GM04504 (cell line): Measurements from ENCODE around the gene CIAPIN1.
"Not testable (repeated sequence)": the region's sequence is repeated elsewhere in the genome, so short reads cannot be mapped to it uniquely, and the experiment has no call there.

Experiments
- DNase-seq: peaks from one replicate; pipeline ENCODE4 v3.0.0-alpha.2; 2012; ENCODE audit warnings: low read depth

CIAPIN1 gene

DNA sequence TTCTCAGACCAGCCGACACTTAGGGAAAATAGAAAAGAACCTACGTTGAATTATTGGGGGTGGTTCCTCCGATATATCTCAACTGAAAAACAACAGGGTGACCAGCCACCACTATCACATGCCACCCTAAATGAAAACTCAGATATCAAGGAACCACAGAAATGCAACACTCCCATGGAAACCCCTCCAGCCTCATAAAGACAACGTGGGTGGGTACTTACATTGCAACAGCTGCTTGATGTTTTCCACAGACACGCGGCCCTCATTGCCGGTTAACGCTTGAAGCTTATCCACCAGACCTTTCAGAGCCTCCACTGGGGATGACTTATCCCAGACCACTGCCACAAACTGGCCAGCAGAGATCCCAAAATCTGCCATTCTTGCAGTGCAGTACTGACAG lies 6.6 kb downstream of the CIAPIN1 start:
- DNase-seq: not testable (repeated sequence)

DNA sequence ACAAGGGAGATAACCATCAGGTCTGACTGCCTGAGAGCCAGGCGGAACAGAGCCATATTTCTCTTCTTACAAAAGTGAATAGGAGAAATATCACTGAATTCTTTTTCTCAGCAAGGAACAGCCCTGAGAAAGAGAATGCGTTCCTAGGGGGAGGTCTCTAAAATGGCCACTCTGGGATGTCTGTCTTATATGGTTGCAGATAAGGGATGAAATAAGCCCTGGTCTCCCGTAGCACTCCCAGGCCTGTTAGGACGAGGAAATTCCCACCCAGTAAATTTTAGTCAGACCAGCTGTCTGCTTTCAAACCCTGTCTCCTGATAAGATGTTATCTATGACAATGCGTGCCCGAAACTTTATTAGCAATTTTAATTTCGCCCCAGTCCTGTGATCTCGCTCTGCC lies 7.2 kb downstream of the CIAPIN1 start:
- not testable (repeated sequence) for DNase-seq

DNA sequence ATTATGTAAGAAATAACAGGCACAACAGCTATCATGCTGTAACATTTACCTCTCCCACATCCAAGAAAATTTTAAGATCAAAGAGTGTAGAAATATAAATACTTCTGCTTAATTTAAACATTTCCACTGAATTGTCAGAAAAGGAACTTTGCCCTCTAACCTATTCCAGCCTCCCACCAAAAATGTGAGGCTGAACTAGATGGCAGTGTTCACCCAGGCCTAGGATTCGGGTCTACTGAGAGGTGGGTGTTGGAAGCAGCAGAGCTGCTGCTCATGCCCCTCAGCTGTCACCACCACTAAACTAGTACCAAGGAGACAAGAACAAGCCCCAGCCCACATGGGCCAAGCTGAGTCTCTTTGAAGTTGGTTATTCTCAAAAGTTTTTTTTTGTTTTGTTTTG lies 11.3 kb downstream of the CIAPIN1 start:
- no peak for DNase-seq

DNA sequence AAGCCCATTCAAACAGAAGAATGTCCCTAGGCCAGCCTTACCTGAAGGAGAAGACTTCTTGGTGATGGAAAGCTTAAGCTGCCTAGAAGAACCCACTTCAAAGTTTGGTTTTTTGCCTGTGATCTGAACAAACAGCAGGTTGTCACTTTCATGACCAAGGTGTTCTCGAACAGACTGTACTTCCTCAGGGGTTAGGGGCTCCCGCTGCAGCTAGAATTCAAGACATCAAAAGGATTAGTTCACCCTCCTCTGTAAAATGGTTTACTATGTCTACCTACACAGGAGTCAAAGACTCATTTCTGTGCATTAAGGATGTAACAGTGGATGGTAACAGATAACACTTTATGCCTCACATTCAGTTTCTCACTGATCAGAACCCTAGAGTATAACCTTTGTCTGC lies 13.2 kb downstream of the CIAPIN1 start:
- DNase-seq: no peak

DNA sequence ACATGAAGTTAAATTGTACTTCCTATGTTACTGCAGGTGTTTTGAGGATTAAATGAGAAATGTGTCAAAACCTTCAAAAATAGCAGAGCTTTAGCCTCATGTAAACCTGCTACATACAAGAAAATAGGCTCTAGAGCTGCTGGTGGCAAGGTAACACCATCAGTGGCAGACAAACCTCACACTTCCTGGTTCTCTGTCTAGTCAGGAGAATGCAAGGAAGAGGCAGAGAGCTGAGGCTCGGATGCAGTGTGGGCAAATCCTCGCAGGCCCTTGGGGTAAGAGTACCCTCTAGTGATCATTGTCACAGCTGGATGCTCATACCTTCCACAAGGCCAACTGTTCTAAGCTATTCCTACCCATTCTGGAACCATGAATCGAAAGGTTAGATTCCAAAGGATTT lies 14.2 kb downstream of the CIAPIN1 start:
- DNase-seq: no peak

DNA sequence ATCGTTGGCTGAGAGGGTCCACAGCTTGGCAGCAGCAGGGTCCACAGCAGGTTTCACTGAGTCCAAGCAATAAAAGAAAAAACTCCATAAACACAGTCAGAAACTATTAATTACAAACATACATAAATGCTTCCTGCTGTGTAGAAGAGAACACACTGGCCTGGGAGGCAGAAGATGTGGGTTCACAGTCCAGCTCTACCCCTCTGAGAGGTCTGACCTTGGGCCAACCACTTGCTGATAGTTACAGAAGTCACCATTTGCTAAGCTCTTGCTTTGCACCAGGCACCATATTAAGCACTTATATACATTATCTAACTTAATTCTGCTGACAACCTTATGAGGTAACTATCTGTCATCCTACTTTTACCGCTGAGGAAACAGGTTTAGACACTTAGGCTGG lies 14.7 kb downstream of the CIAPIN1 start:
- no peak for DNase-seq

DNA sequence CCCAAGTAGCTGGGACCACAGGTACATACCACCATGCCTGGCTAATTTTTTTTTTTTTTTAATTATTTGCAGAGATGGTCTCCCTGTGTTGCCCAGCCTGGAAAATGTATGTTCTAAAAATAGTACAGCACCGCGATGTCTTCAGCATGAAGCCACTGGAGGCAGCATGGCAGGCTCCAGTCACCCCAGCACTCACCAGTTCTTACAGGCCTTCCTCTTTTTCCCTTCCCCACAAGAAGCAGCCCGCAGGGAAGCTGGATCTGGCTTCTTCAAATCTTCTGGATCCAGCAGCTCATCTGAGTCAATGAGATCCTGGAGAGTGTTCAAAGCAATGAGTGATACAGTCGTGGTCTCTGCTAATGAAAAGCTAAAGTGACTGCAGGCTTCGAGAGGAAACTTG lies 16.2 kb downstream of the CIAPIN1 start:
- DNase-seq: no peak

DNA sequence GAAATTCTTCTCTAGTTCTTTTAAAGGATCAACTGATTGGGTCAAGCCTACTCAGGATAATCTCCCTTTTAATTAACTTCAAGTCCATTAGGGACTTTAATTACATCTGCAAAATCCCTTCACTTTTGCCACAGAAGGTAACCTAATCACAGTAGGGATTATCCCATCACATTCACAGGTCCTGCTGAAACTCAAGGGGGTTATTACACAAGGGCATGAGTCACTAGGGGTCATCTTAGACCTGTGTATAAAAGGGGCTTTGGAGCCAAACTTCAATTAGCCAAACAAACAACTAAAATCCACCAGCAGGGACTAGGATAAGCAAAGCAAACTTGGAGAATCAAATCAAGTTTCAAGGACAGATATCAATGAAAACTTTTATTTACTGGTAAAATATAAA lies 19.4 kb downstream of the CIAPIN1 start:
- DNase-seq: no peak

DNA sequence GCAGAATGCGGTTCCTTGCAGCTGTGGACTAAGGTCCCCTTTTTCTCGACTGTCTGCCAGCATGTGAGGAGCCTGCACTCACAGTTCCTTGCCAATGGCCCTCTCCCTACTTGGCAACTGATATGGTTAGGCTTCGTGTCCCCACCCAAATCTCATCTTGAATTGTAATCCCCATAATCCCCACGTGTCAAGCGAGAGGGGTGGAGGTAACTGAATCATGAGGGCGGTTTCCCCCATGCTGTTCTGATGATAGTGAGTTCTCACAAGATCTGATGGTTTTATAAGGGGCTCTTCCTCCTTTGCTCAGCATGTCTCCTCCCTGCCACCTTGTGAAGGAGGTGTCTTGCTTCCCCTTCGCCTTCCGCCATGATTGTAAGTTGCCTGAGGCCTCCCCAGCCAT lies 19.9 kb downstream of the CIAPIN1 start:
- no peak for DNase-seq

DNA sequence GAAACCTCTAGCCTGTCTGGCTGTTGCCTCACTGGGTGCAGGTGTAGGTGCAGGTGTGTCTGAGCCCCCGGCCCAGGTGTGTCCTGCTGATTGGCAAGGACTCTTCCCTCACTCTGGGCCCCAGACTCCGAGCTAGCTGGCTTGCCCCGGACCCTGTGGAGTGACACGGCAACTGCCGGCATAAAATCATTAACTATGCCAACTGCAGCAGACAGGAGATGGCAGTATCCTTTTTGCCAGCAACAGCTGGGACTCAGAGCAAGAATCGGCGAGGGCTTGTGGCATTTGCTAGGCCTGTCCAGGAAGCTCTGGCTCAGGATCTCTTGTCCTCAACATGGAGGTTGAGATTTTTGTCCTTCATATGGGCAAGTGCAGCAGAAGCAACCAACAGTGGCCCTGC lies 20.8 kb downstream of the CIAPIN1 start:
- DNase-seq: no peak

DNA sequence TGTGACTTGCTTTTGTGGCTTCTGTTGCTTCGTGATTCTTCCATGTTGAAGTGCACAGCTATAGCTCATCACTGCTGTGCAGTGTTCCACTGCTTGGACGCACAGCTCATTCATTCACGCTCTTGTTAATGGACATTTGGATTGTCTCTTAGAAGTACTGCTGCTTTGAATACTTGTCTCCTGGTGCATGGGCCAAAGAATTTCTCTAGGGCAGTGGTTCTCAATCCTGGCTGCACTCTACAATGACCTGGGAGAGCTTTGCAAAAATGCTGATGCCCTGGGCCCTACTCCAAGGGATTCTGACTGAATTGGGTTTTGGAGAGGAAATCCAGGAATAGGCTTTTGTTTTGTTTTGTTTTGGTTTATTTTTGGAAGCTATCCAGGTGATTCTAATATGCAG lies 22.6 kb downstream of the CIAPIN1 start:
- no peak for DNase-seq

DNA sequence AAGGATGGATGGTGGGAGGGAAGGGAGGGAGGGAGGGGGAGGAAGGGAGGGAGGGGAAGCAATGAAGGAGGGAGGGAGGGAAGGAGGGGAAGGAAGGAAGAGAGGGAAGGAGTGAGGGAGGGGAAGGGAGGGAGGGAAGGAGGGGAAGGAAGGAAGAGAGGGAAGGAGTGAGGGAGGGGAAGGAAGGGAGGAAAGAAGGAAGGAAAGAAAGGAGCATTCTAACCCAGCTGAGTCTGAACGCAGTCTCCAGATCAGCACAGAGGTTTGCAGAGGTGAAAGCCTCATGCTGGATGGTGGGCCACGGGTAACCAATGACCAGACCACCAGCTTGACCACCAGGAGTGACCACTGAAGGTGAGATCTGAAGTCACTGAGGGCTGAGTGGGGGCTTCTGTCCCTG lies 24.0 kb downstream of the CIAPIN1 start:
- DNase-seq: no peak

DNA sequence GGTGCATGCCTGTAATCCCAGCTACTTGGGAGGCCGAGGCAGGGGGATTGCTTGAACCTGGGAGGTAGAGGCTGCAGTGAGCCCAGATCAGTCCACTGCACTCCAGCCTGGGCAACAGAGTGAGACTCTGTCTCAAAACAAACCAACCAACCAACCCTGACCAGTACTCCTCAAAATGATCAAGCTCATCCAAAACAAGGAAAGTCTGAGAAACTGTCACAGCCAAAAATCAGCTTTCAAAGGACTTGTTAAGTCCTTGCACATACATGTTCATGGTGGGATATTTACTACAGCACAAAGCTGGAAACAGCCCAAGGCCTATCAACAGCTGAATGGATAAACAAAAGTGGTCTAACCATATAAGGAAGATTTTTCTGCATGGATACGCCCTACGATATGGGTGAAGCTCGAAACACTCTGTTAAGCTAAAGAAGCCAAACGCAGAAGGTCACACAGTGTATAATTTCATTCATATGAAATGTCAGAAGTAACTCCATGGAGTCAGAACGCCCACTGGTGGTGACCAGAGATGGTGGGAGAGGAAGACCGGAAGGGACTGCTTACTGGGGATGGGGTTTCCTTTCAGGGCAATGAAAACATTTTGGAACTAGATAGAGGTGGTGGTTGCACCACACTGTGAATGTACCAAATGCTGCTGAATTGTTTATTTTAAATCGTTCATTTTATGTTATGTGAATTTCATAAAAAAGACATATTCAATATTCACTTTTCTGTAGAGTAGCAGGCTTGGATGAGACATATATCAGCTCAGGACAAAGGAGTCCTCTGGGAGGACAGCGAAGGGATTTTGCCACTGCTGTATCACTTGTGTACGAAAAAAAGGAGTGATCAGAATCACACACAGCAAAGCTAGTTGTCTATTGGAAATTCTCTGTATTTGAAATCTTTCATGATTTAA lies 24.9 kb downstream of the CIAPIN1 start:
- DNase-seq: peak; percentile 17

DNA sequence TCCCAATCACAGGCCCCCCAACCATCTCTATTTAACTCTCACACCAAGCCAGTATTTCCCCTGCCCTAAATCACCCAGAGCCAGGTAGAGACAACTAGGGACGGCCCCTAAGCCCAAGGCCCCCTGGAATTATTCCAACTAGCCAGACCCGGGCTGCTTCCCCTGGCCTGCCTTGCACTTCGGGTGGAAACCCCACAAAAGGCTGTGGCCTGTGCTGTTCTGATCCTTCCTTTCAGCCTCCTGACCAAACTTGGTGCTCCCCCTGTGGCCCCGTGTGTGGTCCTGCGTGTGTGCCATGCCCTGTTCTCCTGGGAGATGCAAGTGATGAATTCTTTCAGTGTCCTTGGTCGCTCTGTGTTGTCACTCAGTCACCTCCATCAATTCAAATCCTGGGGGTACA lies 27.7 kb downstream of the CIAPIN1 start:
- DNase-seq: no peak

DNA sequence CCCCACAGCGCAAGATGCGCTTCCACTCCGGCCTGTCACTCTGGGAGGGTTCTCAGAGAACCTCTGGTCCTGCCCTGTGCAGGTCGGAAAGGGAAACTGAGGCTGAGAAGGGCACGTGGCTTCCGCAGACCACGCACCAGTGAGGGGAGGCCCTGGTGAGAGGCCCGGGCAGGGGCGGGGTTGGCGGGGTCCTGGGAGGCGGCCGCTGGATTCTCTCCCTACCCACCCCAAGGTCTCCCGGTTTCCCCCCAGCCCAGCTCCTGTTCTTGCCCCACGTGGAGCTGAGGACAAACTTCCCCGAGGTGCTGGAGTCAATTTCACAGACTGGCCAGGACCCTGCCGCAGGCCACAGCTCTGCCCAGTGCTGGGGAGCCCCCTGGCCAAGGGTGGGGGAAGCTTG lies 31.1 kb downstream of the CIAPIN1 start:
- no peak for DNase-seq

DNA sequence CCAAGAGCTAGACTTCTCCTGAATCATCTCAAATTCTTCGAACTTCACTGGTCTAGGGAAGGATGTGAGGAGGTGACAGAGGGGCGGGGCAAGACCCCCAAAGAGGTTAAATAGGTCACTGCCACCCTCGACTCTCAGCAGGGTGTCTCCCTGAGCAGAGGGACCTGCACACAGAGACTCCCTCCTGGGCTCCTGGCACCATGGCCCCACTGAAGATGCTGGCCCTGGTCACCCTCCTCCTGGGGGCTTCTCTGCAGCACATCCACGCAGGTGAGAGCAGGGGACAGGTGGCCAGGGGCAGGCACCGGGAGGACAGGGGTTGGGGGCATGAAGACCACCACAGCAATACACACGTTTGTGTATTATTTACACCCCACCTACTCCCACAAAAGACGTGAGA lies 33.5 kb downstream of the CIAPIN1 start:
- DNase-seq: no peak

DNA sequence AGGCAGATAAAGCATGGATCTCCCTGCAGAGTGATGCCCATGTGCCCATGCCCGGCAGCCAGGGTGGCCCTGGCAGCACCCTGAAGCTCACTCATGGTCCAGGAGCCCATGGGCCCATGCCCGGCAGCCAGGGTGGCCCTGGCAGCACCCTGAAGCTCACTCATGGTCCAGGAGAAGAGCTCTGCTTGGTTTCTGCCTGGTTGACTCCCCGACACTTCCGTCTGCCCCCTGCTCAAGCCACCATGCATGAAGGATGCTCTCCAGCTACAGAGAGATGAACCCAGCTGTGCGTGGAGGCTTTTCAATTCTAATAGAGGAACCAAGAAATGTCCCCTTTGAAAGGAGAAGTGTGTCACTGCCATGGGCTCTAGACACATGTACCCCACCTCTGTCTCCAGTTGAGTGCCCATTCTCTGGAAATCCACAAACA lies 33.9 kb downstream of the CIAPIN1 start:
- no peak for DNase-seq

DNA sequence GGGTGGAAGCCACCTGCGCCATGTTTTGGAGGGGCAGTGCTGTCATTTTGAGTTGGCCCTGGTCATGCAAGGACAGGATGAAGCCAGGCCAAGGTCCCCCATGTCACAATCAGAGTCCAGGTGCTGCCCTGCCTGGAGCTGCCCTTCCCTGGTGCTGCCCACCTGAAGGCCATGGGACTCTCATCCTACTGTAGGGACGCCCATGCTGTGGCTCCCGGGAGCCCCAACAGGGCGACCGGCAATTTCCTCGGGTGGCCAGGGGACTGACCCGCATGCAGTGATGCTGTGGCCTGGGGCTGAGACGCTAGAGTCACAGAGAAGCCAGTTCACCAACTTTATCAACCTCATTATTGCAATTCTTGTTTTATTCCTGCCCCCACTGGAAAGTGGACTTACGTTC lies 34.6 kb downstream of the CIAPIN1 start:
- no peak for DNase-seq

DNA sequence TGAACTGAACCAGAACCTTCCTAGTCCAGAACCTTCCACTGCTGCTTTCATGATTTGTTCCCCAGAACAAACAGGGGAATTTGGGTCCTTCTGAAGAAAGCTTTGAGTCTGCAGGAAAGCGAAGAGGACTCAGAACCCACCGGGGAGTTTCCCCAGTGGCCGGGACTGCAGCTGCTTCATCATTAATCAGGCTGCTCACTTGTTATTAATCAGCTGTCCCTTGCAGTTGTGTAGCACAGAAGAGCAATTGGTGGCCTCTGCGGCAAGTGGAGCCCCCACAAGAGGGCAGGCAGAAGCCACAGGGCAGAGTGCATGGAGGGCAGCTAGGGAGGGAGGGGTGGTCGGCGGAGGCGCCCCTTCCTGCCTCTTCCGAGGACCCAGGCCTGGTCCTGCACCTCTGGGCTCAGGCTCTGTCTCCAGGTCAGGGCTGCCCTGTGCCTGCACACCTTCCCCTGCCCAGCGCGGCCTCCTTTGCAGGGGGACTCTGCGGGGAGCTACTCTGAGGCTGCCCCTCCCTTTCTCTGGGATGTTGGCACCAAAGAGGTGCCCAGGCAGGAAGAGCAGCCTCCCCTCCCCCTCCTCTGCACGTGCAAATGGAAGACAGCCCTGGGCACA lies 35.7 kb downstream of the CIAPIN1 start:
- no peak for DNase-seq

DNA sequence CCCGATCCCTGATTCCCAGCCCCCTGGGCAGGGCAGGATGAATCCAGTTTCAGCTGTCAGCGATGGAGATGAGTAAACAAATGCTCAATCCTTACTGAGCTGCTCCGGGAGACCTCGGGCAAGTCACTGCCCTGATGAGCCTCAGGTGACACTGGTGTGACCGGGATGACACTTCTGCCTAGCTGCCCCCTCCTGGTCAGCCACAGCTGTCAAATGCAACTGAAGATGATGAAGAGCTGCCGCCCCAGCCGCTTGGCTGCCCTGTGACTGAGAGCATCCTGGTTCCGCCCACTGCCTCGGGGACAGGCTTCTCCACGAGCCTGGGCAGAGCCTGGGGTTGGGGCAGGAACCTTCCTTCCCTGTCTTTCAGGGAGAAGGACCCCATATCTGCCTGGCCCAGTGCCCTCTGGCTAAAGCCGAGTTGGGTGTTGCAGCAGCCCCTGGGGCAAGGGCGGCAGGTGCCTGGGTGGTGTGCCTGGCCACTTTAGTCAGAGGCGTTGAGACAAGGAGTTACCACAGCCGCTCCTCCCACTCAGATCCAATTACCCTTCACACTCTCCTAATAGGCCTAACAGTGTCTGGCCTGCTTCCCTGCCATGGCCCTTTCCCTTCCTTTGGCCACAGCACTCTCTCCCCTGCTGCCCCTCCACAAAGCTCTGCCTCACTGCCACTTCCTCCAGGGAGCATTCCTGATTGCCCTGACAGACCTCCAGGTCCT lies 37.2 kb downstream of the CIAPIN1 start:
- DNase-seq: no peak

DNA sequence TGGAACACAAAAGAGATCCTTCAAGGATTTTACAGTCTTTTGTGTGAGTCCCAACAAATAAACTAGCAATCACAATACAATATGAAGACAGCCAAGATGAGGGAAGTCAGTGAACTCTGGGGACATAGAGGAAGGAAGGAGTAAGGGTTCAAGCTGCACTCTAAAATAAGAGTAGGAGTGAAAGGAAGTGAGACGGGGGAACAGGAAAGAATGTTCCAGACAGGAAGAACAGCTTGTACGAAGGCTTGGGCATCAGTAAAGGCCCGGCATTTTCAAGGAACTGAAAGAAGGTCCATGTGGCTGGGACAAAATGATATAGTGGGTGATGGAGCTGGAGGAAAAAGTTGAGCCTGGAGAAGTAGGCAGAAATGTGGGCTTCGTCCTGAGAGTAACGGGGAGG lies 38.1 kb downstream of the CIAPIN1 start:
- no peak for DNase-seq

DNA sequence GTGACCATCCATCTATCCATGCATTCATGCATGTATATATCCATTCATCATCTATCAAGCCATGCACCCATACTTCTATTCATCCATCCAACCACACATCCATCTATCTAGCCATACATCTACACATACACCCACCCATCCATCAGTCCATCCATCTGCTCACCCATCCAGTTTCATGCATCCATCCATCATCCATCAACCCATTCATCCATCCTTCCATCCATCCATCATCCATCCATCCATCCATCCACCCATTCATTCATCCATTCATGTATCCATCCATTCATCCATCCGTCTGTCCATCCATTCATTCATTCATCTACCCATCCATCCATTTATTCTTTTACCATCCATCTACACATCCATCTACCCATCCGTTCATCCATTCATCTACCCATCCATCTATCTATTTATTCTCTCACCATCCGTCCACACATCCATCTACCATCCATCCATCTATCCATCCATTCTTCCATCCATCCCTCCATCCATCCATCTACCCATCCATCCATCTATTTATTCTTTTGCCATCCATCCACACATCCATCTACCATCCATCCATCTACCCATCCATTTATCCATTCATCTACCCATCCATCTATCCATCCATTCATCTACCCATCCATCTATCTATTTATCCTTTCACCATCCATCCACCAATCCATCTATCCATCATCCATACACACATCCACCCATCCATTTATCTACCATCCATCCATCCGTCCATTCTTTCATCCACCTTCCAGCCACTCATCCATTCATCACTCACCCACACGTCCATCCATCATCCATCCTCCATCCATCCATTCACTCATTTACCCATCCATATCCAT lies 39.4 kb downstream of the CIAPIN1 start:
- DNase-seq: no peak
